ENCODE results near the gene PDE11A.

The PDE11A gene

DNA sequence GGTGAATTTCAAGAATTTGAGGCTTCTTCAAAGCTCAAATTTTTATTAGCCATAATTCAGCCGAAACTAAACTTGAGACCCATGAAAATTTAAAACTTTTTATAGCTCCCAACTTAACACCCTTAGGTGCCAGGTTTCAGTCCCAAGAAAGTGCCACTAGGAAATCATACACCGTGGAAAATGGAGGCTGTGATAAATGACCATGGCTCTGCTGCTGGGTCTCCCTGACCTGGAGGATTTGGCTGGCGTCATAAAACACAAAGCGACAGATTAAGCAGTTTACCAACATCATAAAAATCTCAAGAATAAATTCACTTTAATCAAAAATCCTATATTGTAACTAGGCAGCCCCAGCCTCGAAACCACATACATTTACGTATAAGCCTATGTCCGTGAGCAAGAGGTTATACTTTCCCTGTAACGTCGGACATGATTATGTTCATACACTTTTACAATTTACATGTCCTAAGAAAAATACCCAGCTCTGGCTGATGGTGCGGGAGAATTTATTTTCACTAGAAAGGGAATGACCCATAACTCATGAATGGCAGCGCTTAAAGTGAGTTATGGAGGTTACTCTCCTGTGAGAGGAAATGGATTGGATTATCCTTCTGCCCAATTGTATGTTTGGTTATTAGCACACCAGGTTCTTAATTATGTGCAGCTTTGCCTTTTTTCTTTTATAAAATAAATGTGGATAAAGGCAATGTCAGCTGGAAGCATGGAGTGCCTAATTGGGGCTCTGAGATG lies 350.6 kb downstream of the PDE11A start:
- Mint-ChIP-seq H3K27me3 (peaks cover 15% of the 10 kb centered on the region), H3K4me3 (no peak overlapping the region), H3K4me1 (no peaks in the 10 kb centered on the region), H3K36me3 (no peaks in the 10 kb centered on the region), H3K9me3 (no peaks in the 10 kb centered on the region), H3K27ac (no peak overlapping the region)
- no peak for DNase-seq
- CTCF ChIA-PET: interaction anchor here (0.7 to 1.8 kb wide), 3 partner anchors 386 to 557 kb away, joined by 3 to 10 read pairs (median 4); no protein-coding TSS in a partner anchor

DNA sequence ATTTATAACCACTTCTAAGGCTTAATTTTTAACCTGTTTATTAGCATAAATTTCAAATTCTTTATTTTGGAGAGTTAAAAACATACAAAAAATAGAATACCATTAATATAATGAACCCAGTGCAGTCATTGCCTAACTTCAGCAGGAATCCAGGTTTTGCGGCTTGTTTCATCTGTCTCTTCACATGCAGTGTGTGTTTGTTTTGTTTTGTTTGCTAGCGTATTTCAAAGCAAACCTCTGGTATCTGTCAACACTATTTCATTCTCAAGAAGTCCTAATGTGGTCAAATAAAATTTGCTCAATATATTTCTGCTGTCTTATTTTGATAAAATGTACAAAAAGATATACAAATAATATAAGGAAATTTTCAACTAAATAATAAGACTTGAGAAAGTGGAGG lies 351.5 kb downstream of the PDE11A start:
- Mint-ChIP-seq H3K9me3 (no peaks in the 10 kb centered on the region), H3K27ac (no peak overlapping the region), H3K36me3 (no peaks in the 10 kb centered on the region), H3K4me3 (no peak overlapping the region), H3K4me1 (no peaks in the 10 kb centered on the region), H3K27me3 (peaks cover 13% of the 10 kb centered on the region)
- CTCF ChIA-PET: interaction anchor here (0.9 to 1.8 kb wide), 2 partner anchors 385 to 387 kb away, joined by 3 to 10 read pairs; no protein-coding TSS in a partner anchor
- no peak for DNase-seq

DNA sequence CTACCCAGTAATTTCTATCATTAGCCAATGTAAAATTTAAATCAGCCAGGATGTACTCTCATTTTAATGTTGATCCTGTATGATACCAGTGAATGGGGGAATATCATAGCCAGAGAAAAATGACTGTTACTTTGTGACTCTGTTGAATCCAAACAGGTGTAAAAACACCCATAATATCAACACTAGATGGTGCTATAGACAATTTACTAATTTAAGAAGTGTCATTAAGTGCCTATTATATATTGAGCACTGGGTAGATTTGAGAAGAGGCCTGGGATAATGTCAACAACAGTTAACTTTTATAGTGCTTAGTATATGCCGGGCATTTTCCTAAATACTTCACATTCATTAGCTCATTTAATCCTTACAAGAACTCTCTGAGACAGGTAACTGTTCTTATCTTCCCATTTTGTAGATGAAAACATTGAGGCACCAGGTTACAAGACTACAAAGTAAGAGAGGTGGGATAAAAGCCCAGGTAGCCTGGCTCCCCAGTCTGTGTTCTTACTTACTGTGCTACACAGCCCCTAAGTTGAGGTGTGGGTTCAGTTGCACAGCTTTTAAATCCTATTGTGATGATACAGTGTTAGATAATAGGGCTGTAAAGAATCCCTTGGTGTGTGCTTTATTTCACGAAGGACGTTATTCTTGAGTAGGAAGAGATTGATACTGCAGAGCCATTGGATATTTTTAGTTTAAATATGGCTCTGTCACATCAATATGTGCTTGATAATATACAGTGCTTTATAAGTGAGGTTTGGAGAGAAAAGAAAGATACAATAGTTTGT lies 354.6 kb downstream of the PDE11A start:
- Mint-ChIP-seq H3K9me3 (no peaks in the 10 kb centered on the region), H3K27ac (no peak overlapping the region), H3K4me1 (no peaks in the 10 kb centered on the region), H3K36me3 (no peaks in the 10 kb centered on the region), H3K4me3 (no peak overlapping the region), H3K27me3 (peaks cover 11% of the 10 kb centered on the region)
- CTCF ChIA-PET: interaction anchor here (0.8 to 1.1 kb wide), 5 partner anchors 12 to 385 kb away, joined by 3 to 4 read pairs (median 3); no protein-coding TSS in a partner anchor
- DNase-seq: no peak

DNA sequence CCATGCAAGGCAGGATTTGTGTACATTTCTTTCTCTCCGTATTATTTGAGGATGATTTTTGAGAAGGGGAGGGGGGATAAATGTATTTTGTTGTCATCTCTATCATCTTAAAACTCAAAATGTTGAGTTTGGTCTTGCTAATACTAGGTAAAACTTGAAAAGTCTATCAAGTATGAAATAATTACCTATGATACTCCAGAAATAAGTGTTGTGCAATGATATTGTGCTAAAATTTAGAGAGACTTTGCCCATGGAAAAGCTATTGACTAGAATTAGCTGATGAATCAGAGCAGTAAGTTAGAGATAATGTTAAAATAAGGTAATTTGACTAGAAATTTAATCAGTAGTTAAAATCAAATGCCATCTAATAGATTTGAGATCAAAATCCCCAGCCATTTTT lies 356.1 kb downstream of the PDE11A start:
- peaks cover 11% of the 10 kb centered on the region for H3K27me3 Mint-ChIP-seq
- CTCF ChIA-PET: interaction anchor here (1.4 kb wide), 1 partner anchor 47 kb away, joined by 4 read pairs; no protein-coding TSS in a partner anchor
- H3K9me3 Mint-ChIP-seq: no peaks in the 10 kb centered on the region
- no peaks in the 10 kb centered on the region for H3K4me1 Mint-ChIP-seq
- H3K4me3 Mint-ChIP-seq: no peak overlapping the region
- H3K36me3 Mint-ChIP-seq: no peaks in the 10 kb centered on the region
- H3K27ac Mint-ChIP-seq: no peak overlapping the region
- DNase-seq: no peak

DNA sequence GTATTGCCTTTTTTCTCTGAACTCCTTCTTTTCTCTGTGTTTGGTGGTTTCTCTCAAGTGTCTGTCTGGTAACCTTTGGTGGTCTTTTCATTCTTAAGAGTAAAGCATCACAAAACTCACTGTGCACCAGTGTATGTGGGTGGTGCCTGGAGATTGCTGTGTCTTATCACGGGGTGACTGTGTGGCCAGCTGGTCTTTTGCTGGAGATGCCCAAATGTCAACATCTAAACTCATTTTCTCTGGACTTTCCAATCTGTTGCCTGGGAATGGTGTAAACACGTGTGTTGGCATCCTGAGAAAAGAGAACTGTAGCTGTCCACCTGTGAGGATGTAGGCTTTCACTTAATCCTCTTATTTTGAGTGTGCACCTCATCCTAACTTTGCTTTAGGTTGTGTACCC lies 356.8 kb downstream of the PDE11A start:
- Mint-ChIP-seq H3K27me3 (peaks cover 11% of the 10 kb centered on the region), H3K4me3 (no peak overlapping the region), H3K27ac (no peak overlapping the region), H3K9me3 (no peaks in the 10 kb centered on the region), H3K36me3 (no peaks in the 10 kb centered on the region), H3K4me1 (no peaks in the 10 kb centered on the region)
- DNase-seq: no peak
- CTCF ChIA-PET: no interaction called here

DNA sequence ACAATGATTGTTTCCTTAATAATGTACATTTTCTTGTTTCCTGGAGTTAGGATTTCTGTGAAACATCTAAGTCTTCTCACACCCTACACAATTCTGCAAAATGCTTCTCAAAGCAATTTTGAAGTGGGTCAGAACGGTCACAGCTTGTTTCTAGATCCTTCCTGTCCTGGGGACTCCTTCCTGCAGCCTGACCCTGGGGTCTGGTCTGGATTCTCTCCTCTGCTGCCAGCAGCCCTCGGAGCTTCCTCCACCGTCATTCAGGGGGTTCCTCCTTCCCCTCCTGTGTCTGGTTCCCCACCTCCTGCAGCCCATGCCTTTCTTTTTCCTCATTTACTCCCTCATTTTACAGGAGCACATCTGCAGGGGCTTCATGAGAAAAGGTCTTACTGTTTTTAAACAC lies 357.9 kb downstream of the PDE11A start:
- Mint-ChIP-seq H3K27me3 (peaks cover 11% of the 10 kb centered on the region), H3K4me3 (no peak overlapping the region), H3K4me1 (no peaks in the 10 kb centered on the region), H3K27ac (no peak overlapping the region), H3K9me3 (no peaks in the 10 kb centered on the region), H3K36me3 (no peaks in the 10 kb centered on the region)
- CTCF ChIA-PET: interaction anchor here (0.7 to 1.6 kb wide), 4 partner anchors 10 to 379 kb away, joined by 3 to 6 read pairs (median 4); no protein-coding TSS in a partner anchor
- no peak for DNase-seq

DNA sequence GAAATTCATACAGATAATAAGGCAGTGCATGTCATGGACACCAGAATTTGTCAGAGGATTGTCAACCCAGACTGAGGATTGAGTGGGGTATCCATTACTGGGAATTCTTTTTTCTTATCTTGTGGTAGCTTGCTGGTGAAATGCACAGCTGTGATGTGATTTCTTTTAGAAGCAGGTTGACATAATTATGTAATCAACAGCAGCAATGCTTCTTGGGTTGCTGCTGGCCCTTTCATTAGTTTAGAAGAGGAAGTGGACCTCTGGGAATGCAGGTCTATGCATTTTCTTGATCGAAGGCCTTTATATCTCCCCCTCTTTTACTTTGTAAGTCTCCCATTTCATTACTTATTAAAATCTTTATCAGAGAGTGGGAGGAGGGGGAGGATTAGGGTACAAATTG lies 360.1 kb downstream of the PDE11A start:
- H3K27ac Mint-ChIP-seq: no peak overlapping the region
- H3K27me3 Mint-ChIP-seq: peaks cover 5% of the 10 kb centered on the region
- H3K36me3 Mint-ChIP-seq: no peaks in the 10 kb centered on the region
- H3K4me1 Mint-ChIP-seq: no peaks in the 10 kb centered on the region
- H3K4me3 Mint-ChIP-seq: no peak overlapping the region
- no peak for DNase-seq
- CTCF ChIA-PET: no interaction called here
- H3K9me3 Mint-ChIP-seq: no peaks in the 10 kb centered on the region

DNA sequence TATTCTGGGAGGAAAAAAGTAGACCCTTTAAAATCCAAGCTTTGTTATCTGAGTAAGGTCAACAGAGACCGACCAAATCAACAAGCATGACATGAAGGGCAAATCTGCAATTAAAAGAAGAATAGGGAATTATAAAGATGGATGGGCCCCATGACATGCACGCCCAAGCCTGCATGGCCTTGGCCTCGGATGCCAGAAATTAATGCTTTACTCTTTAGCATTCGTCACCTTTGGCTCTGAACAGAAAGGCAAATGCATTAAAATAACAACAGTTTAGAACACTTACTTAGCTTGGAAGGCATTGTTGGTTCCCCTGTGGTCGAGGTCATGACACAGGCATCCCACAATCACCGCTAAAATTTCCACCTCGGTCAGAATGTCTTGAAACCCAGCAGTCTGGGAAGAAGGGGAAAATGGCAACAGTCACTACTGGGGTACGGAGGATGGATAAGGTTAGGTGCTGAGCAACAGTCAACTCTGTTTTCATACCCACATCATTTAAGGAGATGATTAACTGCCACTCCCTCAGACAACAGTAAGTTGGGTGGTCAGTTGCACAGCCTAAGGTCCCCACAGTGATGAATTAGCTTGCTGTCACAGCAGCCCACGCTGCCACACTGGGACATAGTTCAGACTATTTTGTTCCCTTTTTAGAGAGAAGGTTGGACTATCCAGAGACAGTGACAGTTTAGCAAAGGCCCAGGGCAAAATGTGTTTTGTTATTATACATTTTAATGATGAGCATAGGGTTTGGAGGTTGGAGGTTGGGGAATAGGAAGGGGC lies 360.9 kb downstream of the PDE11A start:
- H3K27ac Mint-ChIP-seq: no peak overlapping the region
- no peak for DNase-seq
- CTCF ChIA-PET: no interaction called here
- H3K4me3 Mint-ChIP-seq: no peak overlapping the region
- H3K4me1 Mint-ChIP-seq: no peaks in the 10 kb centered on the region
- no peaks in the 10 kb centered on the region for H3K36me3 Mint-ChIP-seq
- H3K27me3 Mint-ChIP-seq: peaks cover 5% of the 10 kb centered on the region
- no peaks in the 10 kb centered on the region for H3K9me3 Mint-ChIP-seq

DNA sequence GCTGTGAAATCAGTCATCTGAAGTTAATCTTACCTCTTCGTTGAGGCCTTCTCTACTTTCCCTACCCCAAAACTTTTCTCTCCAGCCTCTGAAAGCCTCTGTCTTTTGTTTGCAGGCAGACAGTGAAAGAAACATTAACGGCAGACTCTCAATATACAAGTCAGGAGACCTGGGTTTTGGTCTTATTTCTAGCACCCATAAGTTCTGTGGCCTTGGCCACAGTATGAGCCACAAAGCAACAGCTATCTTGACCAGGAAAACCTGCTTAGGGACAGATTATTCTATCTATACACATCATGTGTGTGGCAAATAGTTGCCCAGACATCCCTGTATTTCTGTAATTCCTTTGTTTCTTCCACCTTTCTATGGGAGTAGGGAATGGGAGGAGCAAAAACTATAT lies 361.7 kb downstream of the PDE11A start:
- no peaks in the 10 kb centered on the region for H3K9me3 Mint-ChIP-seq
- H3K4me3 Mint-ChIP-seq: no peak overlapping the region
- no peaks in the 10 kb centered on the region for H3K4me1 Mint-ChIP-seq
- DNase-seq: no peak
- H3K27ac Mint-ChIP-seq: no peak overlapping the region
- H3K36me3 Mint-ChIP-seq: no peaks in the 10 kb centered on the region
- CTCF ChIA-PET: no interaction called here
- H3K27me3 Mint-ChIP-seq: peaks cover 5% of the 10 kb centered on the region

DNA sequence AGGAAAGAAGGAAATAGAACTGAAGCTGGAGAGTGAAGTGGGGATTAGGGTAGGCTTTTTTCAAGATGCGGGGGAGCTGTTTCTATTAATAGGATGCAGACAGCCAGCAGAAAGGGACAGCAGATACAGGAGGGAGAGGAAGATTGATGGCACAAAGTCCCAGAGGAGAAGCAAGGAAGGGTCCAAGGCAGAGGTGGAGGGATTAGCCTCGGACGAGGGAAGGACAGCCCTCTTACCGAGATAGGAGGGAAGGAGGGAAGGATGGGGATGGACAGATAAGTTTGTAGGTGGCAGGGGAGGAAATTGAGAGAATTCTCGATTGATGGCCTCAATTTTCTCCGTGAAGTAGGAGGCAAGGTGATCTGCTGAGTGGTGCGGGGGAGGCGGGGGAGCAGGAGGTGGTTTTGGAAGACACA lies 362.6 kb downstream of the PDE11A start:
- CTCF ChIA-PET: no interaction called here
- no peak overlapping the region for H3K27ac Mint-ChIP-seq
- no peaks in the 10 kb centered on the region for H3K36me3 Mint-ChIP-seq
- no peak overlapping the region for H3K4me3 Mint-ChIP-seq
- no peaks in the 10 kb centered on the region for H3K9me3 Mint-ChIP-seq
- no peaks in the 10 kb centered on the region for H3K4me1 Mint-ChIP-seq
- DNase-seq: no peak
- peaks cover 5% of the 10 kb centered on the region for H3K27me3 Mint-ChIP-seq

DNA sequence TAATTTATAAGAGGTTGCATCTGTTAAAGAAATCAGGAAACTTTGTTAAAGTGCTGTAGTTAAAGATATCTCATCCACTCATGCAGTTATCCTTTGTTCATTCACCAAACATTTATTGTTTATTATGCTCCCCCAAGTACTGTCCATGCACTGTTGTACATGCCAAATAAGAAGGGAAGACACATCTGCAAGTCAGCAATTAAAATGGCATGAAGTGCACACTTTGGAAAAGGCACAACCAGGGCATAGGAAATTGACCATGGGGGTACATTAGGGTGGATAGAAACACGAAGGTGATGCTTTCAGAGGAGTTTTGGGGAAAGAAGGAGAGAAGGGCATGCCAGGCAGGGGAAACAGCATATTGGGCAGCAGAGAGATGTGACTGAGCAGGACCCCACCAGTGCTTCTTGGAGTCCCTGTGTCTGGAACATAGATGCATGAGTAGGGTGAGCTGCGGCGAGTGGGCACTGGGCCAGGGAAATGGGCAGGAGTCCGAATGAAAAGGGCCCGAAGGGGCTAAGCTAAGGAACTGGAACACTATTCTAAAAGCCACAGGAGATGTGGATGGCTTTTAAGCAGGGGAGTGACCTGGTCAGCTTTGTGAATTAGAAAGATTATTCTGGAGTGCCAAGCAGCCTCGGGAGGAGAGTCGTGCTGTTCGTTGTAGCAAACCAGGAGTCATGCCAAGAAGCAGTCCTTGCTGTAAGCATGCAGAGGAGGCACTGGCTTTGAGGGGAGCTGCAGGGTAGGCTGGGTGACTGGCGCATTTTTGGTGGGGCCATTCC lies 363.7 kb downstream of the PDE11A start:
- DNase-seq: no peak
- Mint-ChIP-seq H3K27ac (no peak overlapping the region), H3K27me3 (no peaks in the 10 kb centered on the region), H3K4me1 (no peaks in the 10 kb centered on the region), H3K36me3 (no peaks in the 10 kb centered on the region), H3K4me3 (no peak overlapping the region), H3K9me3 (no peaks in the 10 kb centered on the region)
- CTCF ChIA-PET: no interaction called here

DNA sequence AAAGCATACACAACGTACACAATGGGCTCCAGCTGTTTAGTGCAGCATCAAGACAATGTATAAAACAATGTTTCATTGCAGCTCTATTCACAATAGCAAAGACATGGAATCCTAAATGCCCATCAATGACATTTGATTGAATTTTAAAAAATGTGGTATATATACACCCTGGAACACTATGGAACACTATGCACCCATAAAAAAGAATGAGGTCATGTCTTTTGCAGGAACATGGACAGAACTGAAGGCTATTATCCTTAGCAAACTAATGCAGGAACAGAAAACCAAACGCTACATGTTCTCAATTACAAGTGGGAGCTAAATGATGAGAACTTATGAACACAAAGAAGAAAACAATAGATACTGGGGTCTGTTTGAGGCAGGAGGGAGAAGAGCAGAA lies 364.5 kb downstream of the PDE11A start:
- no peak for DNase-seq
- no peaks in the 10 kb centered on the region for H3K9me3 Mint-ChIP-seq
- H3K27ac Mint-ChIP-seq: no peak overlapping the region
- H3K4me3 Mint-ChIP-seq: no peak overlapping the region
- no peaks in the 10 kb centered on the region for H3K36me3 Mint-ChIP-seq
- CTCF ChIA-PET: interaction anchor here (0.9 kb wide), 1 partner anchor 373 kb away, joined by 3 read pairs; no protein-coding TSS in a partner anchor
- no peaks in the 10 kb centered on the region for H3K4me1 Mint-ChIP-seq
- H3K27me3 Mint-ChIP-seq: no peaks in the 10 kb centered on the region

DNA sequence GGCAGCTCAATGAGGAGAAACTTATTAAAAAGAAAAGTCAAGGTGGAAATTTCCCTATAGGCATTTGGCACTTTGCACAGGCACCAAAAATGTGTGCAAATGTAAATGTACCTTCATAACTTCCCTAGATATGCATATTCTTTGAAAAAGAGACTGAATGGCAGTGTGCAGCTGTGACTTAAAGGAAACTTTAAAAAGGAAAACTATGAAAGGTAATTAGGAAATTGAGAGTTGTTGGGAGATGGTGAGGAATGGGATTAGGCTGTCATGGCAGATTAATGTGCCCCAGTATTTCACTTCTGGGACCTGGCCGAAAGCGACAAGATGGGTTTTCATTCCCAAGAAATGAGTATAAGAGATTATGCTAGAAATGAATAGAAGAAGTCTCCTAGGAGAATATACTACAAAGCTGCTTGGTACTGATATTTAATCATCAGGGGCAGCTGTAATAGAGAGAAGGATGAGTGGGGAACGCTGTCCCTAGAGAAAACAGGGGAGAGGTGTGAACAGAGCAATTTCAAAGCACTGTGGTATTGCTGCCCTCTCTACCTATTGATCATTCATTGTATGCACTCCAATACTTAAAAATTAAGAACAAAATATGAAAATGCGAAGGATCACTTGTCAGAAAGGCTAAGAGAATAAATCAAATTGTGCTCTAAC lies 366.9 kb downstream of the PDE11A start:
- H3K27me3 Mint-ChIP-seq: no peaks in the 10 kb centered on the region
- CTCF ChIA-PET: no interaction called here
- no peak for DNase-seq
- H3K9me3 Mint-ChIP-seq: no peaks in the 10 kb centered on the region
- no peaks in the 10 kb centered on the region for H3K36me3 Mint-ChIP-seq
- no peaks in the 10 kb centered on the region for H3K4me1 Mint-ChIP-seq
- no peak overlapping the region for H3K4me3 Mint-ChIP-seq
- H3K27ac Mint-ChIP-seq: no peak overlapping the region

Measured in activated naive CD4-positive, alpha-beta T cell treated with anti-CD3 and anti-CD28 coated beads, Interleukin-2, amount 10 ng/mL, durations not matched to agents 7 days and 5 days (primary cell).